Neural progenitor cell (in vitro differentiated cells): ENCODE data around the gene RALB.

Experiments
- CTCF ChIP-seq: fragments of 200-600 bp; sonication (generic); IDR thresholded peaks from 2 replicates; pipeline ENCODE4 v1.5.1; 2017; ENCODE audit warnings: antibody characterized with exemption, mild to moderate bottlenecking
- EZH2 ChIP-seq: fragments of 200-600 bp; sonication (generic); IDR thresholded peaks from 2 replicates; pipeline ENCODE4 v1.6.1; 2017; ENCODE audit warnings: antibody characterized with exemption, mild to moderate bottlenecking, moderate library complexity
- EZH2phosphoT487 ChIP-seq: fragments of 200-600 bp; sonication (generic); IDR thresholded peaks from 2 replicates; pipeline ENCODE4 v1.6.1; 2017; ENCODE audit warnings: antibody characterized with exemption

DNA sequence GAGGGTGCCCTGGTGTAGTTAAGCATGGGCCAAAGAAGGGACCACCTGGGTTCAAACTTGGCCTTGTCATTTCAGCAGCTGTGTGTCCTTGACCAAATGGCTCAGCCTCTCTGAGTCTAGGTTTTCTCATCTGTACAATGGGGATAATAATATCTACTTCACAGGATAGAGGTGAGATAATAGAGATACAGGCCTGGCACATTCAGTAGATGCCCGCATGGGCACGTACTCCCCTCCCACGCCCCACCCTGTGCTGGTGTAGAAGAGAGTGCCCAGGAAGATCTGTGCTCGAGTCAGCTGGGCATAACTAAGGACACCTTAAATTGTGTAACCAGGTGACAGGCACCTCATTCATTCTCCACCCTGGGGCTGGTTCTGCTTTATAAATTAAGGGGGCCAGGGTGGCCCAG is 21.1 kb upstream of the RALB start:
- TF ChIP-seq CTCF = no peak
- no peak for TF ChIP-seq EZH2
- no peak for TF ChIP-seq EZH2phosphoT487
